ENCODE measurements around the gene SPATA2L.
"Not testable (repeated sequence)": the region's sequence is repeated elsewhere in the genome, so short reads cannot be mapped to it uniquely, and the experiment has no call there.

The SPATA2L gene

GRCh38 chr16:89706518-89707260, 5.2 kb upstream of the SPATA2L start:
- DNase-seq, result no peak

DNA sequence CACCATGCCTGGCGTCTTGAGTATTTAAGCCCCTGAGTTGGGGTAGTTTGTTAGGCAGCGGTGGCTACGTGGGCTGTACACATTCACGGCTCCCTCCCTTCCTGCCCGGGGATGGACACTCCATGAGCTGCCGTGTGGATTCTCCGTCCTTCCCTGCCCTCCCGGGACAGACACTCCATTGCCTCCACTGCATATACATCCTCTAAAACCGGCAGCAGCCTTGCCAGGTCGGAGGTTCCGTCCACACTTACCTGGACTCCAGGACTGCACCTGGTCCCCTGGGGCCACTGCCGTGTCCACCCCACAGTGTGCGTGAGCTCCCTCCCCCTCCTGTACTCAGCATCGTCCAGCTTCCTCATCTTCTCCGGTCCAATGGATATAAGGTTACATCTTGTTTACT, 3.5 kb upstream of the SPATA2L start:
- DNase-seq, result no peak

DNA sequence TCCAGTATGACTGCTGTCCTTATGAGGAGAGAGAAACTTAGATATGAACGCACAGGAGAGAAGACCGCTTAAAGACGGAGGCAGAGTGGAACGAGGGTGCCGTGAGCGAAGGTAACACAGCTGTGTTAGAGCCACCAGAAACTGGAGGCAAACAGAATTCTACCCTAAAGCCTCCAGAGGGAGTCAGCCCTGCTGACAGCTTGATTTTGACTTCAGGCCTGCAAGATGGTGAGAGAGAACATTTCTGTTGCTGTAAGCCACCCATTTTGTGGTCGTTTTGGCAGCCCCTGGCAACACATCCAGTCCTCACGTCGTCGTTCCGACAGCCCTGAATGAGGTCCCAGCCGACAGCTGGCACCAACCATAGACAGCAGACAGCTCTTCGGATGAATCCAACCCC, 2.8 kb upstream of the SPATA2L start:
- no peak for DNase-seq

DNA sequence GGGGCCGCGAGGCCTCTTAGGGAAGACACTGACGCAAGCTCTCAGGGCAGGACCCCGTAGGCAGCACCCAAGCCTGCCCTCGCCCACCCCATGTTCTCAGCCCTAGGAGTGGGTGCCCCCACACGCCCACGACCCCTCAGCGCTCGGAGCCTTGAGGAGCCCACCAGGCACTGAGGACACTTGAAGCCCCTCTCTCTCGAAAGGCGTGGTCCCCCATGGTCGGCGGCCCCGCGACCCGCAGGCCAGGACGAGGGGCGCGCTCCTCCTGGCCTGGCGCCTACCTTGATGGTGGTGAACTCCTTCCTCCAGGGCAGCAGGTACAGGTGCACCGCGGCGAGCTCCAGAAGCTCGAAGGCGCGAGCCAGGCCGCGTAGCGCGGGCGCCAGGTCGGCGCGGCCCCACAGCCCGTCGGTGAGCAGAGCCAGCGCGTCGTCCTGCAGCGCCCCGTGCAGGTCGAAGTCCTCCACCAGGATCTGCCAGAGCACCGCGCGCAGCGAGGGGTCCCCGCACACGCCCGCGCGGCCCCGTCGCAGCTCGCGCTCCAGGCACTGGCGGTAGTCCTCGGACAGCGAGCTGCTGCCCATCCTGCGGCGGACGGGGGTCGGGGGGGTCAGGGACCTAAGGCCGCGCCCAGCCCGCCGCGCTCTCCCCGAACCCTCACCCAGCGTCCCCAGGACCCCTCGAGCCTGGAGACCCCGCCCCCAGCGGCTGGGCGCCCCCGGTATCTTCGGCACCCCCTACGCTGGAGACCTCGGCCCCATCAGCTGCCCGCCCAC, 668 bp downstream of the SPATA2L start:
- DNase-seq, result no peak

DNA sequence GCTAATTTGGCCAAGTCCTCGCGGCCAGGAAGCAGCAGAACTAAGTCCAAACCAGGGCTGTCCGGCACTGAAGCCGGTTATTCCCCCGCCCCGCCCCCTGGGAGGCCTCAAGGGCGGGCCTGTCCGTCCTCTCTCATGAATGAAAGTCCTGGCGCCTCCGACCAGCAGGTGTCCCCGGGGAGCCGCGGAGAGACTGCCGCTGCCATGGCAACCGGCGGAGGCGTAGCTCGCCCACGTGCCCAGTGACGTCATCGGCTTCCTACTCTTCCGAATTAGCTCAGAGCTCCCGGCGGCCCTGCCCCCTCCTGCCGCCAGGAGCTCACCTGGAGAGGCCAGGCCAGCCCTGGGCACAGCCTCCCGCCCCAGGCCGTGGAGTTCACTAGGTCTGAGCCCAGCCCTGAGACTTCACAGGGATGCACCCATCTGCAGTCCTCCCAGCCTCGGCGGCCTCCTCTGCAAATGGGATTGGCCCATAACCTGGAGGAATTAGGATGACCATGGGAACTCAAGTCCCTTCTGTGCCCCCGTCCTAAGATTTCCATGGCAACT, 1.3 kb downstream of the SPATA2L start:
- DNase-seq, result peak; percentile 97

DNA sequence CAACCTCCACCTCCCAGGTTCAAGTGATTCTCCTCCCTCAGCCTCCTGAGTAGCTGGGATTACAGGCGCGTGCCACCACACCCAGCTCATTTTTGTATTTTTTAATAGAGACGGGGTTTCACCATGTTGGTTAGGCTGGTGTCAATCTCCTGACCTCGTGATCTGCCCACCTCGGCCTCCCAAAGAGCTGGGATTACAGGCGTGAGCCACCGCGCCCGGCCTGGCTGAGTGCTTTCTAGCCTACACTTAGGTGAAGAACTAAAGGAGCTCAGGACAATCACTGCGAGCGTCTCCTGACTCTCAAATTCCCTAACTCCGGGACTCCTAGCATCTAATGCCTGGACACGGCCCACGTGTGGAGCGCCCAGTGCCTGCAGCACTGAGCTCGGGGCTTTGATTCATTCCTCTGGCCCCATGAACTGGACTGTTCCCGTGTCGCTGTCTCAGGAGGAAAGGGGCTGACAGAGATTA, 1.8 kb downstream of the SPATA2L start:
- not testable (repeated sequence) for DNase-seq

GRCh38 chr16:89698717-89699116, 2.8 kb downstream of the SPATA2L start:
- not testable (repeated sequence) for DNase-seq

DNA sequence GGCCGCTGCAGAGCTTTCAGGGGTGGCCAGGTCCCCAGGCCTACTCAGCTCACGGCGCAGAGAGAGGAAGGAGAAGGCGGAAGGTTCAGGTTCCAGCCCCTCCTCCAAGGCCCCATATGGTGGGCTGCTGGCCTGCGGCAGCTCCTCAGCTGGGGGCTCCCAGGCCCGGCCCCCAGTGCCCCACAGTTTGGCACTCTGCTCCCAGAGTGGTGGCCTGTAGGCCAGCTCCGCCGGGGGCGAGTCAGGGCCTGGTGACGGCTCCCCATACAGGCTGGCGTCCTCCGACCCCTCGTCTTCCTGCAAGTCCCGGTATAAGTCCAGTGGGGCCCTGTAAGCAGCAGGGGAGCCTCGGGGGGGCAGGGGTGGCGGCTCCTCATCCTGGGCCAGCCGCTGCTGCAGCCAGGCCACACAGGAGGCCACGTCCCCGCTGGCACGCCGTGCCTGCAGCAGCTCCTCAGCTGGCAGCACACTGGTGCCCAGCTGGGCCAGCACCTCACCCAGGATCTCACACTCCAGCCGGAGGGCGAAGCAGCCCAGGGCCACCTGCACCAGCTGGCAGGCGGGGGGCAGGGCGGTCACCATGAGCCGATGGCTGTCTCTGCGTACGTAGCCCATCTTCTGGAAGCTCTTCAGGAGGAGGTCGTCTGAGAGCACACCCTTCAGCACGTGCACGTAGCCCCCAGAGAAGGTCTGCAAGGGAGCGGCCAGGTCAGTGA, 3.7 kb downstream of the SPATA2L start:
- DNase-seq, result no peak

GRCh38 chr16:89697161-89697615, 4.3 kb downstream of the SPATA2L start:
- DNase-seq, result no peak

GRCh38 chr16:89696670-89697128, 4.8 kb downstream of the SPATA2L start:
- no peak for DNase-seq

DNA sequence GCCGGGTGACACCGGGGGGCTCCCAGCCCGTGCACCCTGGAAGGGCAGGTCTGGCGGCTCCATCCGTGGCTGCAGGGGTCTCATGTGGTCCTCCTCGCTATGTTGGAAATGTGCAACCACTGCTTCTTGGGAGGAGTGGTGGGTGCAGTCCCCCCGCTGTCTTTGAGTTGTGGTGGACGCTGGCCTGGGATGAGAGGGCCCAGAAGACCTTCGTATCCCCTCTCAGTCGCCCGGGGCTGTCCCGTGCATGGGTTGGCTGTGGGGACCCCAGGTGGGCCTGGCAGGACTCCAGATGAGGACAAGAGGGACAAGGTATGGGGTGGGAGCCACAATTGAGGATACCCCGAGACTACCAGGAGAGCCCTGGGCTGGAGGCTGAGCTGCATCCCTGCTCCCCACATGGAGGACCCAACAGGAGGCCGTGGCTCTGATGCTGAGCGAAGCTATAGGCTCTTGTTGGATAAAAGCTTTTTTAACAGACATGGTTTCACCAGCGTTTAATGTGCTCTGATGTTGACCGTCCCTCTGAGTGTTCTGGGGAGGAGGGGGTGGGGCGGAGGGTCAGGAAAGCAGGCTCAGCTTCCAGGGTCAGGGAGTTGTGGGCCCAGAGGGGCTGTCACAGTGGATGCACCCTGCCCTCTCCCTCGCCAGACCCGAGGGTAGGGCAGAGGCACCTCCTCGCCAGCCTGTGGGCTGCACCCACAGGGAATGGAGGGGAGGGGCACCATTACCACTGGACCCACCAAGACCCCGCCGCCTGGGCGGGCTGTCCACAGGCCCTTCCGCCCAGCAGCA, 5.4 kb downstream of the SPATA2L start:
- no peak for DNase-seq

- no peak for DNase-seq
Measured at GRCh38 chr16:89695086-89695874, 6.2 kb downstream of the SPATA2L start.

DNA sequence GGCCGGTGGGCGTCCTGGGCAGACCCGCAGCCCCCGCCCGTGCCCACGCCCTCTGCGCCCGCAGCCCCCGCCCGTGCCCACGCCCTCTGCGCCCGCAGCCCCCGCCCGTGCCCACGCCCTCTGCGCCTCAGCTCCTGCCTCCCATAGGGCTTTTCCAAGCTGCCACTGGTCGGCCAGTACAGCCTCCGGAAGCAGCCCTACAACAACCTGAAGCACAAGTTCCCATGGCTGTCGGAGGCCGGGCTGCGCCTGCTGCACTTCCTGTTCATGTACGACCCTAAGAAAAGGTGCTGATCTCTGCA, 6.8 kb downstream of the SPATA2L start:
- not testable (repeated sequence) for DNase-seq

DNA sequence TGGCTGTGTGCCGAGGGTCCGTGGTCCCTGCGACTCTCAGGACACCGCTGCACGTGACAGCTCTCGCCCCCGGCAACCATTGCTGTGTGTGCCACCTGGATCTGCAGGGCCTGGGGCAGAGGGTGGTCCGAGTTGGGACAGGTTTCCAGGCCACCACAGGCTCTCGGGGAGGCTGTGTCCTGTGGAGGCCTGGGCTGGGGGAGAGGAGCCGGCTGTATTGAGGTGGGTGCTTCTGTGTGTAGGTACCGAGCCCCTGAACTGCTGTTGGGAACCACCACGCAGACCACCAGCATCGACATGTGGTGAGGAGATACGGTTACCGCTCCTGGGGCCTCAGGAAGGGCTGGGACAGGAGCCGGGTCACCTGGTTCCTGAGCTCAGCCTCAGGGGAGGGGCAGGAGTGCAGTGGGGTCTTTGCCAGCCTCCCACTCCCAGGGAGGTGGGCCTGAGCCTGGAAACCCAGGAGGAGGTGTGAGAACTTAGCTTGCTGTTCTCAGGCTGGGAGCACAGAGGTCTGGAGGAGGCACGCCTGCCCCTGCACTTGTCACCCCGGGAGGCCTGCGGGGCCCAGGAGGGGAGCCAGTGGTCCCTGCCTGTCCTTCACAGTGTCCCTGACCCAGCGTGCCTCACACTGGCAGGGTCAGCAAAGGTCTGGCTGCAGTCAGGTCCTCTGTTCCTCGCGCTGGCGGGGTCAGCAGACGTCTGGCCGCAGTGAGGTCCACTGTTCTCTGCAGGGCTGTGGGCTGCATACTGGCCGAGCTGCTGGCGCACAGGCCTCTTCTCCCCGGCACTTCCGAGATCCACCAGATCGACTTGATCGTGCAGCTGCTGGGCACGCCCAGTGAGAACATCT, 7.3 kb downstream of the SPATA2L start:
- DNase-seq, result no peak

- DNase-seq, result no peak
Measured at GRCh38 chr16:89693289-89693731, 8.2 kb downstream of the SPATA2L start.

- DNase-seq, result no peak
Measured at GRCh38 chr16:89691986-89692569, 9.4 kb downstream of the SPATA2L start.

GRCh38 chr16:89691231-89691985, 10.1 kb downstream of the SPATA2L start:
- no peak for DNase-seq

- no peak for DNase-seq
Measured at GRCh38 chr16:89690392-89690901, 11.1 kb downstream of the SPATA2L start.

- DNase-seq, result not testable (repeated sequence)
Measured at GRCh38 chr16:89689621-89690020, 11.9 kb downstream of the SPATA2L start.
